NCI-H1417 (cell line): ENCODE data around the gene ESR2.
A peak's percentile ranks its signal among the peaks of the same experiment; 100 is the strongest.
"Not testable (repeated sequence)": the region's sequence is repeated elsewhere in the genome, so short reads cannot be mapped to it uniquely, and the experiment has no call there.

Source experiments
- DNase-seq, 3 experiments: peaks; one replicate each; lab custom pipeline; 2025; lab: John Stamatoyannopoulos, UW

ESR2 gene

DNA sequence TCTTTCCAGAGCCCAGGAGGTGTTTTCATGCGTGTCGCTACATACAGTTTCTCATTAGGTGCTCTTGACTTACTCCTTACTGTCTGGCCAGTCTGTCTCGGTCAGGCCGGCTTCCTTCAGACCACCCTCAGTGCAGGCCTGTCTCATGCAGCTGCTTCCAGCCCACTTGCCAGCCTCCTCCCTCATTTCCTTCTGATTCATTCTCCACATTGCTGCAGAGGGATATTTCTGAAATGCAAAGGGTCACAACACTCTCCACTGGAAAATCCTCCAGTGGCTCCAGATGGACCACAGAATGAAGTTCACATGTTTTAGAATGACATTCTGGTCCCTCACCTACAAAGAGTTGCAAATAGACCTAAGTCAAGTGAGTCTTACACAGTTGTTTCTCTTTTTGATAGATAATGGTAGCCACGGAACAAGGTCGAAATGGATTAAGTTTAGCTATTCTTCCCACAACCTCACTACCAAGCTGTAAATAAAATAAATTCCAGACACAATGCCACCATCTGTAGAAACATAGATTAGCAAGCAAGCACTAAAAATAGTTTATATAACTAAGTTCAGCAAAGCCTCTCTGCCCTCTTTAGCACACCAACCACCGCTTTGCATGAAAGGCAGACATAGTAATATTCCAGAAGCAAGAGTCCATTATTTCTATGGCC is 146.9 kb downstream of the ESR2 start:
- DNase-seq: no peak

DNA sequence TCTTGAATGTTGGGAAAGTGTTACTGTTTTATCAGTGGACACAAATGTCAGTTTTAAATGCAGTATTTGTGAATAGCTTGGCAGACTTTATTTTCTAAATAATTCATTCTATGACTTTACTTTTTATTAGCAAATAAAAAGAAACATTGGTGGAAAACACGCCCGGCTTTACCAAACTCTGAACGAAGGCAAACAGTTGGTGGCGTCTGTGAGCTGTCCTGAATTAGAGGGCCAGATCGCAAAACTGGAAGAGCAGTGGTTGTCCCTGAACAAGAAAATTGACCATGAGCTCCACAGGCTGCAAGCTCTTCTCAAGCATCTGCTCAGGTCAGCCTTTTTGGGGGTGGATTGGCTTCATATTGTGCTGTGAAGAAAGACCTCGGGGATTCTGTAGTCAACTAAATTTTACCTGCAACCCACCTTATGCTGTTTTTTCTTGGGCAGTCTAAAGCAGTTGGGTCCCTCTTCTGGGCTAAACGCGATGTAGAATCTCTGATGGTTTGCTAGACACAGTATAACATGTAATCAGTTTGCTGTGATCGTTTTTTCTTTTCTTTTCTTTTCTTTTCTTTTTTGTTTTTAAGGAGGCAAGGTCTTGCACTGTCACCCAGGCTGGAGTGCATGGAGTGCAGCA is 156.4 kb downstream of the ESR2 start:
- no peak for DNase-seq

DNA sequence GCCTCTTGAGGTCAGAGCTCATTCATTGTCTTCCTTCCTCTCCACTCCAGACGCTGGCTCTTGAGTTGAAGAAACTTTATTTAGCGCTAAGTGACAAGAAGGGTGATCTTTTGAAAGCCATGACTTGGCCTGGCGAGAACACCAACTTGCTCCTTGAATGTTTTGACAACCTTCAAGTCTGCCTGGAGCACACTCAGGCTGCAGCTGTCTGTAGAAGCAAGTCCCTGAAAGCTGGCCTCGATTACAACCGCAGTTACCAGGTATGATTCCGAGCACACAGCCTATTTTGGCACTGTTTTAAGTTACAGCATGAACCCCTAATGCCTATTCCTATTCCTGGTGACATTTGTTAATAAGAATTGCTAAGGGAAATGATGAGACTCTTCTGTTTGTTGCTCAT is 167.6 kb downstream of the ESR2 start:
- no peak for DNase-seq

- DNase-seq: no peak
These were observed 168.9 kb downstream of the ESR2 start for GRCh38 chr14:64125270-64125669.

GRCh38 chr14:64123241-64123822 is 170.8 kb downstream of the ESR2 start:
- DNase-seq: no peak

GRCh38 chr14:64119980-64120379 is 174.2 kb downstream of the ESR2 start:
- no peak for DNase-seq

- DNase-seq: no peak
These were observed 174.7 kb downstream of the ESR2 start for GRCh38 chr14:64119500-64119899.

DNA sequence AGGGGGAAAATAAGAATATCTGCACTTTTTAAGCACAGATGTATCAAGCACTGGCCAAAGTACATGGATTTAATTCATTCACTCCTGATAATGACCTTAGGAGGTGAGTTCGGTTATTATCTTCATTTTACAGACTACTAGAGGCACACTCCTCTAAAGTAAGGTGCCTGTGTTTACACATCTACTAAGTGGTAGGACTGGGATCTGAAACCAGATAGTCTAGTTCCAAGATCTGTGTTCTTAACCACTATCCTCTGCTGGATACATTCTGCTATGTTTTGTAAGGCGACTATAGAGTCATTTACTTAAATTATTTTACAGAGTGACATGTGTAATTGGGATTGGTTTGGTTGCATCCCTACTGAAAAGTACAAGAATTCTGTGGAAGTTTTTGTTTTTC is 175.3 kb downstream of the ESR2 start:
- no peak for DNase-seq

DNA sequence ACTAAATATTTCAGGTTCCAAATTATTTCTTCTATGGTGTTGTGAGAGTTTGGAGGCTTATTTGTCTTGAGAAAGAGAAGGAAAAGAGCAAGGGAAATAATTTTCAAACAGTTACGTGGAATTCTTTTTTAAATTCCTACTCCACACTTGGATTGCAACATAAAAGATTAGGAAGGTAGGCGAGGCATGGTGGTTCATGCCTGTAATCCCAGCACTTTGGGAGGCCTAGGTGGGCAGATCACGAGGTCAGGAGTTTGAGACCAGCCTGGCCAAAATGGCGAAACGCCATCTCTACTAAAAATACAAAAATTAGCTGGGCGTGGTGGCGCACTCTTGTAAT is 175.8 kb downstream of the ESR2 start:
- not testable (repeated sequence) for DNase-seq

DNA sequence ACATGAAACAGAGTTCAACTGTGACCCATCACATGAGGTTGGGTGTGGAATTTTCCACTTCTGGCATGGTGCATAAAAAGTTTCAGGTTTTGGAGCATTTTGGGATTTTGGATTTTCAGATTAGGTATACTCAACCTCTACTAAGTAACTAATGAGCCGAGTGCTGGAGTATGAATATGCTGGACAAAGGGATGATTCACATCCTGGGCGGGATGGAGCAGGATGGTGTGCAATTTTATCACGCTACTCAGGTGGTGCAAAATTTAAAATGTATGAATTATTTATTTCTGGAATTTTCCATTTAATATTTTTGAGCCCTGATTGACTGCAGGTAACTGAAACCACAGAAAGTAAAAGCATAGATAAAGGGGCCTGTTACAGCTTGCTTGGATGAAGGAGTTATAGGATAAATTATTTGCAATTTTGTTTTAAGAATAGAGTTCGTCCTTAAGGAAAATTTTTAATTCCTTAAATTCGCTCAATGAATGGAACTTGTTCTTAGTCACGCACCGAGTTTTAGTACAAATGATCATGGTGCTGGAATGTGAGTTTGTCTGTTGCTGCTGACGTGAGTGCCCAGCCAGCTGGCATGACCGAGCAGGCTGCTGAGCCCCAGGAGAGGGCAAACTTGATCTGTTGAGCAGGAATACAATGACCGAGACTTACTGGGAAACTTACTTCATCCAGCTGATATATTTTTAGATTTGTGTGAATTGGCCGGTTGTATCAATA is 176.3 kb downstream of the ESR2 start:
- DNase-seq: no peak

- no peak for DNase-seq
These were observed 178.8 kb downstream of the ESR2 start for GRCh38 chr14:64115401-64115800.

DNA sequence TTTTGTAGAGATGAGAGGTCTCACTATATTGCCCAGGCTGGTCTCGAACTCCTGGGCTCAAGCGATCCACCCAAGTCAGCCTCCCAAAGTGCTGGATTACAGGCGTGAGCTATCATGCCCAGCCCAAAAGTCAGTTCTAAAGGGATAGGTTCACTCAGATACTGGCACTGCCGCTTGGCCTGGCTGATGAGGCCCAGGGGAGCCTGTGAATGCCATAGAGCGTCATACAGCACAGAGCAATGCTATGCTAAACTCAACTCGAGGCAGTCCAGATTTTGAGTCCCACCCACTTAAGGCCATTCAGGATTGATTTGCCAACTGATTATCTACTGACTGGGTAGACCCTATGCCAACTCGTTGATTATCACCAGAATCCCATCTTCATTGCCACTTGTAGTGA is 179.4 kb downstream of the ESR2 start:
- DNase-seq: no peak

DNA sequence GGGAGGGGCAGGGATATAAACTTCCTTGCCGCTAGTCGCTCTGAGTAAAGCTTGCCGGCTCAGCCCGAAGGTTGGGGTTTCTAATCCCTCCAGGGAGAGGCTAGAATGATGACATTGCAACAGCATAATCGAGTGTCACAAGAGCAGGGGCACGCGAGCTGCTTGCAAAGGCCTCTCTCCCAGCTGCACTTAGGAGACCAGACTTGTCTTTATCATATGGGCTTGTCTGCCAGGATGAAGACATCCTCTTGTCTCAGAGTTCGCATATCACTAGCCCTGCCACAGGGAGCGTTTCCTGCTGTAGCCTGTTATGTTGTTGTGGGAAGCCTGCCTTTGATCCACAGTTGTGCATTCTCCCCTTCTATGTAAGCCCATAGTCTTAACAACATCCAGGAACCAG is 180.0 kb downstream of the ESR2 start:
- no peak for DNase-seq

- DNase-seq: no peak
These were observed 181.1 kb downstream of the ESR2 start for GRCh38 chr14:64112867-64113678.

GRCh38 chr14:64110802-64111201 is 183.4 kb downstream of the ESR2 start:
- no peak for DNase-seq

GRCh38 chr14:64109819-64110554 is 184.2 kb downstream of the ESR2 start:
- no peak for DNase-seq

DNA sequence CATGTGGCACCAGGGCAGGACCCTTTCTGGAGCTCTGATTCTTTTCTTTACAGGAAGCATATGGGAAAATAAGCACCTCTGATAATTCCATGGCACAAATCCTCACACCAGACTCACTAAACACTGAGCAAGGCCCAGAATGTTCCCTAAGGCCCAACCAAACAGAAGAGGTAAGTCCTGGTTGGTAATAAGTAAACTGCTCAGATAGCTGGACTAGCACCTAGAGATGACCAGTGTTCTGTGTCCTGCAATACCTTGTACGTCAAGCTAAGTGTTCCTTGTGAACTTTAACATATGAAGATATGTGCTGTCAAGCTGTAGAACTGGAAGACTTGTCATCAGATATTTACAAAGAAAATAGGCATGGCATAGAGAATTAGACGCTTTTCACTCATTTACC is 186.7 kb downstream of the ESR2 start:
- DNase-seq: no peak

DNA sequence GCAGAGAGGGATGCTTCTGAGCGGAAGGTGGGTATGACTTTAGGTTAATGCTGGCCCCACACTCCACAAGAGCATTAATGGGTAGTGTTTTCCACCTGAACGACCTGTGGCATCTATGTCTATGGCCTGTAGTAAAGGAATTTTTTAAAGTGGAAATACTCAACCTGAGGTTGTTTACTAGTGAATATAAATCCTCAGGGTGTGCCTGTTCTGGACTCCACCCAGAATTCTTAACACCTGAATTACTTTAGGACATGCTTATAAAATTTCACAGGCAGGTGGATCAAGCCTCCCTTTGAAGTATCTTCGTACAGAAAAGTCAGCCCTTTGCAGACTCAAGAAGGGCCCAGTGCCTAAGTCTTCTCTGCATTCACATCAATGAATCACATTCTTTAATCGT is 196.1 kb downstream of the ESR2 start:
- DNase-seq: no peak

DNA sequence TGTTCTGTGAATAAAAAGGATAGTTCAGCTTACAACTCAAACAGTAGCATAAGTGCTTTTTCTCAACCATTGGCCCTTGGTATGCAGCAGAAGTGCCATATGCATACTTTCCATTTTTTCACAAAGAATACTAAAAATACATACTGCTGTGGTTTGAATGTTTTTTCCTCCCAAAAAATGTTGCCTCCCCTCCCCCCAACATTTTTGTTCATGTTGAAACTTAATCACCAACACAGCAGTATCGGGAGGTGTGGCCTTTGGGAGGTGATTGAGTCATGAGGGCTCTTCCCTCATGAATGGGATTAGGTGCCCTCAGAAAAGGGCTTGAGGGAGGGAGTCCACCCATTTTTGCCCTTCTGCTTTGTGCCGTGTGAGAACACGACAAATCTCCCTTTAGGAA is 198.6 kb downstream of the ESR2 start:
- no peak for DNase-seq

GRCh38 chr14:64092940-64093339 is 201.2 kb downstream of the ESR2 start:
- DNase-seq: peak in 1 of 3 experiments; percentile 6

- DNase-seq: no peak
These were observed 201.8 kb downstream of the ESR2 start for GRCh38 chr14:64092338-64092737.

- DNase-seq: no peak
These were observed 203.0 kb downstream of the ESR2 start for GRCh38 chr14:64091217-64091616.
